ENCODE measurements around the gene BDH1. TPM values are rescaled to one million over a fixed set of nuclear protein-coding genes. Genes with fewer than 3 reads are reported as not detected.

BDH1 gene
- total RNA-seq, 2 donors from 2014 or later: 2.3 to 9.1 TPM

GRCh38 chr3:197464794-197465193, 91.0 kb downstream of the BDH1 start:
- no peaks in the 10 kb centered on the region for H3K27me3 ChIP-seq
- H3K27ac ChIP-seq: no peak overlapping the region
- DNase-seq: no peak
- intact Hi-C loops (cut with DNase I): no loop called here
- WGBS, 2 donors: 87 to 92% methylated on average over 9 of the region's 9 CpGs
- no peak for ATAC-seq
- no peaks in the 10 kb centered on the region for H3K9me3 ChIP-seq
- H3K4me3 ChIP-seq: no peak overlapping the region
- H3K4me1 ChIP-seq: peaks cover 31% of the 10 kb centered on the region
- no peaks in the 10 kb centered on the region for H3K36me3 ChIP-seq (replicated peaks in 1 of 2; ENCODE audit: insufficient read depth in 1 of 2, low read depth in 2 of 2)
- TF ChIP-seq POLR2A (IDR thresholded peaks at IDR 0.05) (no peak), CTCF (IDR thresholded peaks at IDR 0.05) (no peak)

- 50 to 63% methylated on average over 3 of the region's 3 CpGs for WGBS, 2 donors
- H3K4me3 ChIP-seq: no peak overlapping the region
- H3K4me1 ChIP-seq: peaks cover 17% of the 10 kb centered on the region
- H3K27me3 ChIP-seq: no peaks in the 10 kb centered on the region
- H3K27ac ChIP-seq: no peak overlapping the region
- no peaks in the 10 kb centered on the region for H3K9me3 ChIP-seq
- DNase-seq (no peak), ATAC-seq (no peak)
- intact Hi-C loops (cut with DNase I): no loop called here
- TF ChIP-seq POLR2A (IDR thresholded peaks at IDR 0.05) (no peak), CTCF (IDR thresholded peaks at IDR 0.05) (no peak)
- no peaks in the 10 kb centered on the region for H3K36me3 ChIP-seq (replicated peaks in 1 of 2; ENCODE audit: insufficient read depth in 1 of 2, low read depth in 2 of 2)
These were observed 92.5 kb downstream of the BDH1 start for GRCh38 chr3:197463279-197463678.

GRCh38 chr3:197462808-197463207, 93.0 kb downstream of the BDH1 start:
- Histone ChIP-seq H3K4me3 (no peak overlapping the region), H3K36me3 (replicated peaks in 1 of 2; ENCODE audit: insufficient read depth in 1 of 2, low read depth in 2 of 2) (no peaks in the 10 kb centered on the region), H3K27me3 (no peaks in the 10 kb centered on the region), H3K4me1 (peaks cover 15% of the 10 kb centered on the region), H3K27ac (no peak overlapping the region), H3K9me3 (no peaks in the 10 kb centered on the region)
- TF ChIP-seq CTCF (IDR thresholded peaks at IDR 0.05) (no peak), POLR2A (IDR thresholded peaks at IDR 0.05) (no peak)
- no peak for DNase-seq
- WGBS, 2 donors: 70 to 72% methylated on average over 7 of the region's 7 CpGs
- no peak for ATAC-seq
- intact Hi-C loops (cut with DNase I): no loop called here

- TF ChIP-seq CTCF (IDR thresholded peaks at IDR 0.05) (no peak), POLR2A (IDR thresholded peaks at IDR 0.05) (no peak)
- WGBS, 2 donors: 67 to 89% methylated on average over 6 of the region's 6 CpGs
- no peak for ATAC-seq
These were observed 95.1 kb downstream of the BDH1 start for GRCh38 chr3:197460639-197461038.

GRCh38 chr3:197460002-197460401, 95.8 kb downstream of the BDH1 start:
- peaks cover 15% of the 10 kb centered on the region for H3K4me1 ChIP-seq
- 65 to 75% methylated on average over 13 of the region's 13 CpGs for WGBS, 2 donors
- ATAC-seq: no peak

More at GRCh38 chr3:197460639-197461038, 95.1 kb downstream of the BDH1 start:
- H3K27ac ChIP-seq: no peak overlapping the region
- no peaks in the 10 kb centered on the region for H3K9me3 ChIP-seq
- DNase-seq: no peak
- no peak overlapping the region for H3K4me3 ChIP-seq
- H3K36me3 ChIP-seq (replicated peaks in 1 of 2; ENCODE audit: insufficient read depth in 1 of 2, low read depth in 2 of 2): no peaks in the 10 kb centered on the region
- intact Hi-C loops (cut with DNase I): no loop called here
- H3K27me3 ChIP-seq: no peaks in the 10 kb centered on the region
- H3K4me1 ChIP-seq: peaks cover 16% of the 10 kb centered on the region

More at GRCh38 chr3:197460002-197460401, 95.8 kb downstream of the BDH1 start:
- intact Hi-C loops (cut with DNase I): no loop called here
- no peaks in the 10 kb centered on the region for H3K27me3 ChIP-seq
- no peak overlapping the region for H3K27ac ChIP-seq
- H3K36me3 ChIP-seq (replicated peaks in 1 of 2; ENCODE audit: insufficient read depth in 1 of 2, low read depth in 2 of 2): no peaks in the 10 kb centered on the region
- H3K9me3 ChIP-seq: no peaks in the 10 kb centered on the region
- DNase-seq: no peak
- no peak for TF ChIP-seq CTCF (IDR thresholded peaks at IDR 0.05)
- no peak for TF ChIP-seq POLR2A (IDR thresholded peaks at IDR 0.05)
- H3K4me3 ChIP-seq: no peak overlapping the region
